Endothelial cell of hepatic sinusoid (primary cell): Measurements from ENCODE around the gene NKAIN2.

Source experiments
- in situ Hi-C: cut with HindIII; loops from 2 replicates; pipeline ENCODE4 v1.10.0; 2017; ENCODE audit warnings: low sequenced_read_pairs

The NKAIN2 gene

GRCh38 chr6:124470803-124471202 is 667.1 kb downstream of the NKAIN2 start:
- in situ Hi-C loops: no loop called here

- in situ Hi-C loops: no loop called here
These were observed 671.5 kb downstream of the NKAIN2 start for GRCh38 chr6:124475176-124475575.

- in situ Hi-C loops: no loop called here
These were observed 675.2 kb downstream of the NKAIN2 start for GRCh38 chr6:124478906-124479305.

- in situ Hi-C loops: no loop called here
These were observed 676.3 kb downstream of the NKAIN2 start for GRCh38 chr6:124479991-124480430.

GRCh38 chr6:124482071-124482491 is 678.4 kb downstream of the NKAIN2 start:
- in situ Hi-C loops: no loop called here

- in situ Hi-C loops: no loop called here
These were observed 684.2 kb downstream of the NKAIN2 start for GRCh38 chr6:124487623-124488431.

GRCh38 chr6:124490122-124490521 is 686.5 kb downstream of the NKAIN2 start:
- in situ Hi-C loops: no loop called here

GRCh38 chr6:124493259-124493658 is 689.6 kb downstream of the NKAIN2 start:
- in situ Hi-C loops: no loop called here

- in situ Hi-C loops: no loop called here
These were observed 691.4 kb downstream of the NKAIN2 start for GRCh38 chr6:124494956-124495664.

GRCh38 chr6:124495665-124496190 is 692.1 kb downstream of the NKAIN2 start:
- in situ Hi-C loops: no loop called here

GRCh38 chr6:124496334-124496733 is 692.7 kb downstream of the NKAIN2 start:
- in situ Hi-C loops: no loop called here

- in situ Hi-C loops: no loop called here
These were observed 708.8 kb downstream of the NKAIN2 start for GRCh38 chr6:124512431-124512830.

GRCh38 chr6:124517339-124517738 is 713.7 kb downstream of the NKAIN2 start:
- in situ Hi-C loops: no loop called here

GRCh38 chr6:124520514-124520913 is 716.8 kb downstream of the NKAIN2 start:
- in situ Hi-C loops: no loop called here

- in situ Hi-C loops: no loop called here
These were observed 718.7 kb downstream of the NKAIN2 start for GRCh38 chr6:124522335-124522734.

GRCh38 chr6:124524491-124525200 is 721.0 kb downstream of the NKAIN2 start:
- in situ Hi-C loops: no loop called here

GRCh38 chr6:124530926-124531325 is 727.3 kb downstream of the NKAIN2 start:
- in situ Hi-C loops: no loop called here

GRCh38 chr6:124535299-124535698 is 731.6 kb downstream of the NKAIN2 start:
- in situ Hi-C loops: no loop called here

GRCh38 chr6:124535746-124536145 is 732.1 kb downstream of the NKAIN2 start:
- in situ Hi-C loops: no loop called here

- in situ Hi-C loops: no loop called here
These were observed 732.6 kb downstream of the NKAIN2 start for GRCh38 chr6:124536157-124536841.

- in situ Hi-C loops: no loop called here
These were observed 733.2 kb downstream of the NKAIN2 start for GRCh38 chr6:124536842-124537191.
